SH-SY5Y (cell line): ENCODE data around the gene SCT.

ENCODE experiments used
- GATA2 ChIP-seq: IDR thresholded peaks from 2 replicates; pipeline ENCODE4 v1.6.1; 2011; ENCODE audit warnings: mild to moderate bottlenecking, low read depth, low read length
- GATA3 ChIP-seq: IDR thresholded peaks from 2 replicates; pipeline ENCODE4 v1.6.1; 2011; ENCODE audit warnings: low read depth, mild to moderate bottlenecking, low read length, moderate library complexity

- TF ChIP-seq GATA3 (no peak), GATA2 (no peak)
These were observed 11.3 kb downstream of the SCT start, which contains the start of gene IRF7 for GRCh38 chr11:615504-616319.
